Measurements from ENCODE around the gene ADSL. TPM values are rescaled to one million over a fixed set of nuclear protein-coding genes. Genes with fewer than 3 reads are reported as not detected.

ADSL gene
- total RNA-seq, 1 donor from 2014 or later, result 48.5 TPM

- peaks cover 7% of the 10 kb centered on the region for H3K4me1 ChIP-seq
- intact Hi-C loops (cut with micrococcal nuclease), result no loop called here
- no peak overlapping the region for H3K4me3 ChIP-seq
- H3K36me3 ChIP-seq, result peaks cover 99% of the 10 kb centered on the region
- TF ChIP-seq CTCF (IDR thresholded peaks at IDR 0.05; ENCODE audit: borderline replicate concordance), result no peak
- no peaks in the 10 kb centered on the region for H3K27me3 ChIP-seq (ENCODE audit: low read depth)
- H3K27ac ChIP-seq (replicated peaks), result no peak overlapping the region
- no peak for DNase-seq
- no peaks in the 10 kb centered on the region for H3K9me3 ChIP-seq (replicated peaks)
Measured at GRCh38 chr22:40363059-40363458, 16.8 kb downstream of the ADSL start.

GRCh38 chr22:40364431-40364830 is 18.1 kb downstream of the ADSL start:
- Histone ChIP-seq H3K27me3 (ENCODE audit: low read depth) (no peaks in the 10 kb centered on the region), H3K36me3 (peaks cover 85% of the 10 kb centered on the region), H3K9me3 (replicated peaks) (no peaks in the 10 kb centered on the region), H3K27ac (replicated peaks) (no peak overlapping the region), H3K4me3 (no peak overlapping the region), H3K4me1 (peaks cover 8% of the 10 kb centered on the region)
- intact Hi-C loops (cut with micrococcal nuclease), result no loop called here
- TF ChIP-seq CTCF (IDR thresholded peaks at IDR 0.05; ENCODE audit: borderline replicate concordance), result no peak
- DNase-seq, result no peak

GRCh38 chr22:40366068-40366467 is 19.8 kb downstream of the ADSL start:
- intact Hi-C loops (cut with micrococcal nuclease), result no loop called here
- H3K27me3 ChIP-seq (ENCODE audit: low read depth), result no peaks in the 10 kb centered on the region
- no peak overlapping the region for H3K4me3 ChIP-seq
- H3K27ac ChIP-seq (replicated peaks), result no peak overlapping the region
- no peak for TF ChIP-seq CTCF (IDR thresholded peaks at IDR 0.05; ENCODE audit: borderline replicate concordance)
- peaks cover 69% of the 10 kb centered on the region for H3K36me3 ChIP-seq
- H3K4me1 ChIP-seq, result peaks cover 21% of the 10 kb centered on the region
- H3K9me3 ChIP-seq (replicated peaks), result no peaks in the 10 kb centered on the region
- DNase-seq, result no peak

GRCh38 chr22:40367342-40367741 is 21.0 kb downstream of the ADSL start:
- DNase-seq, result no peak
- TF ChIP-seq CTCF (IDR thresholded peaks at IDR 0.05; ENCODE audit: borderline replicate concordance), result no peak
- H3K27me3 ChIP-seq (ENCODE audit: low read depth), result no peaks in the 10 kb centered on the region
- H3K4me3 ChIP-seq, result no peak overlapping the region
- peaks cover 30% of the 10 kb centered on the region for H3K4me1 ChIP-seq
- H3K9me3 ChIP-seq (replicated peaks), result no peaks in the 10 kb centered on the region
- no peak overlapping the region for H3K27ac ChIP-seq (replicated peaks)
- peaks cover 56% of the 10 kb centered on the region for H3K36me3 ChIP-seq
- intact Hi-C loops (cut with micrococcal nuclease), result no loop called here

- peaks cover 49% of the 10 kb centered on the region for H3K36me3 ChIP-seq
- no peak overlapping the region for H3K4me3 ChIP-seq
- no peaks in the 10 kb centered on the region for H3K9me3 ChIP-seq (replicated peaks)
- TF ChIP-seq CTCF (IDR thresholded peaks at IDR 0.05; ENCODE audit: borderline replicate concordance), result no peak
- H3K27me3 ChIP-seq (ENCODE audit: low read depth), result no peaks in the 10 kb centered on the region
- intact Hi-C loops (cut with micrococcal nuclease), result no loop called here
- H3K27ac ChIP-seq (replicated peaks), result no peak overlapping the region
- DNase-seq, result no peak
- peaks cover 37% of the 10 kb centered on the region for H3K4me1 ChIP-seq
Measured at GRCh38 chr22:40368016-40368415, 21.7 kb downstream of the ADSL start.

GRCh38 chr22:40368836-40369235 is 22.5 kb downstream of the ADSL start:
- Histone ChIP-seq H3K36me3 (peaks cover 46% of the 10 kb centered on the region), H3K27me3 (ENCODE audit: low read depth) (no peaks in the 10 kb centered on the region), H3K9me3 (replicated peaks) (no peaks in the 10 kb centered on the region), H3K27ac (replicated peaks) (no peak overlapping the region), H3K4me1 (peaks cover 37% of the 10 kb centered on the region), H3K4me3 (no peak overlapping the region)
- intact Hi-C loops (cut with micrococcal nuclease), result no loop called here
- no peak for TF ChIP-seq CTCF (IDR thresholded peaks at IDR 0.05; ENCODE audit: borderline replicate concordance)
- no peak for DNase-seq

Measured in left ventricle myocardium inferior (tissue), 1 donor.